ENCODE results near the gene IVD.
A peak's percentile ranks its signal among the peaks of the same experiment; 100 is the strongest.

Gene IVD

GRCh38 chr15:40405501-40406381 is at the start of gene IVD:
TSS of gene IVD (plus strand) at chr15:40405795. CDS start at chr15:40405828, 33 bp downstream.
- DNase-seq = peak; percentile 93

GRCh38 chr15:40355976-40356585 is 49.5 kb upstream of the IVD start:
- DNase-seq = no peak

GRCh38 chr15:40357246-40357645 is 48.3 kb upstream of the IVD start:
- no peak for DNase-seq

GRCh38 chr15:40357723-40358470 is 47.7 kb upstream of the IVD start, which contains the start of gene DISP2:
TSS of gene DISP2 (plus strand) at chr15:40358219. CDS start at chr15:40358322, 103 bp downstream.
- peak; percentile 91 for DNase-seq

GRCh38 chr15:40358471-40359353 is 46.9 kb upstream of the IVD start:
- DNase-seq = peak; percentile 18

GRCh38 chr15:40360015-40360414 is 45.6 kb upstream of the IVD start:
- no peak for DNase-seq

- no peak for DNase-seq
Measured at GRCh38 chr15:40361640-40362039, 44.0 kb upstream of the IVD start.

GRCh38 chr15:40363611-40364010 is 42.0 kb upstream of the IVD start:
- DNase-seq = no peak

GRCh38 chr15:40364251-40364650 is 41.3 kb upstream of the IVD start:
- DNase-seq = no peak

GRCh38 chr15:40365016-40365415 is 40.6 kb upstream of the IVD start:
- no peak for DNase-seq

- no peak for DNase-seq
Measured at GRCh38 chr15:40365624-40366456, 39.8 kb upstream of the IVD start.

GRCh38 chr15:40366457-40367370 is 38.9 kb upstream of the IVD start:
- DNase-seq = no peak

GRCh38 chr15:40367371-40367685 is 38.3 kb upstream of the IVD start:
- DNase-seq = no peak

- DNase-seq = peak; percentile 84
Measured at GRCh38 chr15:40367686-40368611, 37.6 kb upstream of the IVD start.

GRCh38 chr15:40368719-40369473 is 36.7 kb upstream of the IVD start:
- no peak for DNase-seq

- DNase-seq = no peak
Measured at GRCh38 chr15:40369474-40369869, 36.1 kb upstream of the IVD start.

- DNase-seq = no peak
Measured at GRCh38 chr15:40369971-40370370, 35.6 kb upstream of the IVD start.

- no peak for DNase-seq
Measured at GRCh38 chr15:40372981-40373380, 32.6 kb upstream of the IVD start.

GRCh38 chr15:40377606-40378005 is 28.0 kb upstream of the IVD start:
- DNase-seq = no peak

All from stimulated activated CD4-positive, alpha-beta T cell treated with anti-CD3 and anti-CD28 coated beads, Interleukin-4, amount 100 ng/mL, for 24 hours (primary cell).